Psoas muscle (tissue), 8 donors: ENCODE data around the gene TNPO2. TPM values are rescaled to one million over a fixed set of nuclear protein-coding genes. Genes with fewer than 3 reads are reported as not detected.

Experiments used
- ATAC-seq, 4 donors: fragments of 200-7000 bp; cut with Tn5 transposase; one replicate each; pipeline ENCODE4 v1.9.1; 2020; ENCODE audit warnings: moderate library complexity in 3 of 4, mild to moderate bottlenecking in 2 of 4
- DNase-seq, 2 donors: peaks; one replicate each; pipeline ENCODE4 v3.0.0-alpha.2; 2020
- H3K27ac ChIP-seq: fragments of 200-600 bp; one replicate; pipeline ENCODE4 v1.8.0; 2022
- H3K27me3 ChIP-seq, 3 donors: fragments of 200-600 bp in 1 of 3; one replicate each; pipeline versions ENCODE4 v1.6.1 to v1.8.0; 2013 to 2022; ENCODE audit warnings: low read length in 2 of 3, mild to moderate bottlenecking in 2 of 3, moderate library complexity in 1 of 3; ENCODE audit not compliant: insufficient read depth in 3 of 3
- H3K36me3 ChIP-seq, 2 donors: fragments of 200-600 bp in 1 of 2; one replicate each; pipeline versions ENCODE4 v1.6.1 to v1.8.0; 2013 to 2022; ENCODE audit warnings: low read depth in 1 of 2, mild to moderate bottlenecking in 1 of 2, moderate library complexity in 1 of 2; ENCODE audit not compliant: insufficient read depth in 1 of 2
- H3K4me1 ChIP-seq: fragments of 200-600 bp; one replicate; pipeline ENCODE4 v1.8.0; 2022
- H3K4me3 ChIP-seq: fragments of 200-600 bp; one replicate; pipeline ENCODE4 v1.8.0; 2022; ENCODE audit warnings: mild to moderate bottlenecking
- H3K9me3 ChIP-seq: fragments of 200-600 bp; one replicate; pipeline ENCODE4 v1.8.0; 2022
- CTCF ChIP-seq: fragments of 200-600 bp; IDR thresholded peaks from one replicate; pipeline ENCODE4 v1.8.0; 2022; ENCODE audit warnings: antibody characterized with exemption
- WGBS, 3 donors: extraction: QIAGEN DNeasy Blood & Tissue Kit; methylation state at CpG; one replicate each; pipeline versions ENCODE4 v1.1.6 to v1.1.7; 2013; 5-methylcytosine and 5-hydroxymethylcytosine counted together
- intact Hi-C, 2 donors: fragments of 100-400 bp; cut with DNase I; formaldehyde crosslinking; loops; one replicate each; pipeline versions ENCODE4 v1.11.0 to v1.14.2; 2022
- polyA plus RNA-seq, 3 donors: library from polyadenylated mRNA; stranded (reverse); fragments of 200-250 nt; gene quantifications; one replicate each; pipeline ENCODE4 v1.2.3, GENCODE V29; 2013
- total RNA-seq, 4 donors: library from RNA; stranded (reverse); fragmentation: NEBNext Ultra II Directional in 2 of 4; extraction: Animal tissue kit (Norgen Biotek cat#: 25700) in 2 of 4; gene quantifications; one replicate each; pipeline versions ENCODE4 v1.2.1 to v1.2.4, GENCODE V29; 2021 to 2023
- donor health status: healthy with polysubstance abuse.
- donor health status: DM: no; HTN: no; CAD: no; lungs with moderate emphysema.
- donor health status: Bipolar disorder and iron deficiency.
- donor health status: healthy.
- donor health status: DM: yes; HTN: yes; CAD: no.
- donor health status: DM: no; HTN: no; CAD: no.
- donor health status: DM: no; HTN: no; CAD: no.
- donor health status: DM: yes; HTN: yes; CAD: no.

The TNPO2 gene
- total and polyA plus RNA-seq, 7 donors, result 17.4 to 48.1 (median 31.2) TPM

DNA sequence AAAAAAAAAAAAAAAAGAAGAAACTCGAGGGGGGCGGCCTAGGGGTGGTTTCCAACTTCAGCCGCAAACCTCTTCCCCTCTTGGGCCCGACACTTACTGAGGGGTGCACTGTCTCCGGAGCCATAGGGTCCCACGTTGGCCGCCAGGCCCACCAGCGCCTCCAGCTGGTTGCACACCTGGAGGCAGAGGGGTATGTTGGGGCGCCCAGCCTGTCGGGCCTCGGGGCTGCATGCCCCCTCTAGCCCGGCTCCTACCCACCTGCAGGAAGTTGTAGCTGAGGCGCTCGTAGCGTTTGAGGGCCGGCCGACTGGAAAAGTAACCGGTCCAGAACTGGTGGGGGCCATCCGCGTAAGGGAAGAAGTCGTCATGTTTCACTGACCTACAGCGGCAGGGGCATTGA lies 65.8 kb downstream of the TNPO2 start:
- Histone ChIP-seq H3K4me1 (no peaks in the 10 kb centered on the region), H3K27me3 (no peaks in the 10 kb centered on the region), H3K27ac (no peak overlapping the region), H3K9me3 (no peaks in the 10 kb centered on the region), H3K36me3 (peaks cover 5 to 91% of the 10 kb centered on the region in 2 donors), H3K4me3 (no peak overlapping the region)
- DNase-seq (peak in 1 of 2 donors; percentile 39), ATAC-seq (peak in 1 of 4 donors; percentile 20)
- 93 to 96% (median 95%) methylated on average over 20 to 22 of the region's 22 CpGs for WGBS, 3 donors
- no peak for TF ChIP-seq CTCF
- intact Hi-C loops, result no loop called here

DNA sequence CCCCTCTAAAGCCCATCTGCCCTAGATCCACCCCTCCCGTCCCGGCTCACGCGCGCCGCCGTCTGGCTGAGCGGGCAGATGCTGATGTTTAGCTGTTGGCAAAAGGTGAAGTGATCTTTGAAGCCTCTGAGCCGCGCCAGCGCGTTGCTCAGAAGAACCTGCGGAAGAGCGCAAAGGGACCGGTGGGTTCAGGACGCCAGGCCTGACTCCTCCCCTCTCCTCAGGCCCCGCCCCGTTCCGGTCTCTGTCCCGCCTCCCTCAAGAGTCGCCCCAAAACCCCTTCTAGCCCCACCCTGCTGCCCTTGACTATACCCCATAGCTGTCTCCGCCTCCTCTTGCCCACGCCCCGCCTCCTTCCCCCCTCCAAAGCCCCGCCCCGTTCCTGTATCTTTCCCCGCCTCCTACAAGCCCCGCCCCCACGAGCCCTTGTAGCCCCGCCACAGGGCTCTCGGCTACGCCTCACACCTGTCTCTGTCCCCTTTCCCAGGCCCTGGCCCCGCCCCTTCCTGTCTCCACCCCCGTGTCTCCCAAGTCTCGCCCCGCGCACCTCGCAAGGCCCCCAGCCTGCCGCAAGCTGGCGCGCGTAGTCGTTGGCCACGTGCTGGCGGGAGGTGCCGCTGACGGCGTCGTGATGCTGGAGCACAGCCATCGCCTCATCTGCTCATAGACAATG lies 66.7 kb downstream of the TNPO2 start:
- no peak overlapping the region for H3K4me3 ChIP-seq
- intact Hi-C loops, result no loop called here
- peak in 3 of 4 donors; percentile 23 to 33 (median 26) for ATAC-seq
- H3K36me3 ChIP-seq, result peaks cover 5 to 85% of the 10 kb centered on the region in 2 donors
- WGBS, 3 donors, result 64 to 75% (median 72%) methylated on average over 45 to 50 of the region's 50 CpGs
- no peaks in the 10 kb centered on the region for H3K9me3 ChIP-seq
- H3K4me1 ChIP-seq, result no peaks in the 10 kb centered on the region
- H3K27me3 ChIP-seq, result no peaks in the 10 kb centered on the region
- no peak for TF ChIP-seq CTCF
- no peak for DNase-seq
- no peak overlapping the region for H3K27ac ChIP-seq

- no peaks in the 10 kb centered on the region for H3K9me3 ChIP-seq
- no peak for TF ChIP-seq CTCF
- intact Hi-C loops, result no loop called here
- H3K36me3 ChIP-seq, result peaks cover 5 to 82% of the 10 kb centered on the region in 2 donors
- WGBS, 3 donors, result 92 to 95% (median 94%) methylated on average over 8 of the region's 8 CpGs
- ATAC-seq (no peak), DNase-seq (no peak)
- H3K27ac ChIP-seq, result no peak overlapping the region
- no peak overlapping the region for H3K4me3 ChIP-seq
- no peaks in the 10 kb centered on the region for H3K27me3 ChIP-seq
- H3K4me1 ChIP-seq, result no peaks in the 10 kb centered on the region
Measured at GRCh38 chr19:12655546-12655945, 68.2 kb downstream of the TNPO2 start.

DNA sequence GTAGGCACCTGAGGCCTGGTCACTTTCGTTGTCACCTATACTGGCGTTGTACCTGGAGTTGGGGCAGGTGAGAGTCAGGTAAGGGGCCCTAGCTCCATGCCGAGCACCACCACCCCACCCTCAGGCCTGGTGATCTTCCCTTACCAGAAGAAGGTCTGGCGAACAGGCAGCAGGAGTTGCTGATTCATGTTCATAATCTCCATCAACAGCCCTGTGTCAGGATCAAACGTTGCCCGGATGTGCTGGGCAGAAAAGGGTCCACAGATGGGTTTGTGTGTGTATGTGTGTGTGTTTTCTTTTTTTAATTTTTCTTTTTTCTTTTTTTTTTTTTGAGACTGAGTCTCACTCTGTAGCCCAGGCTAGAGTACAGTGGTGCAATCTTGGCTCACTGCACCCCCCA lies 71.5 kb downstream of the TNPO2 start:
- no peak overlapping the region for H3K4me3 ChIP-seq
- peaks cover 5 to 51% of the 10 kb centered on the region in 2 donors for H3K36me3 ChIP-seq
- H3K27ac ChIP-seq, result no peak overlapping the region
- peaks cover 10% of the 10 kb centered on the region for H3K4me1 ChIP-seq
- intact Hi-C loops, result no loop called here
- TF ChIP-seq CTCF, result no peak
- no peaks in the 10 kb centered on the region for H3K9me3 ChIP-seq
- no peaks in the 10 kb centered on the region for H3K27me3 ChIP-seq
- ATAC-seq (no peak), DNase-seq (no peak)
- WGBS, 3 donors, result 89 to 90% (median 89%) methylated on average over 6 of the region's 6 CpGs

GRCh38 chr19:12649941-12650340 lies 73.8 kb downstream of the TNPO2 start:
- ATAC-seq (no peak), DNase-seq (no peak)
- Histone ChIP-seq H3K4me1 (peaks cover 10% of the 10 kb centered on the region), H3K9me3 (no peaks in the 10 kb centered on the region), H3K27ac (no peak overlapping the region), H3K4me3 (no peak overlapping the region), H3K36me3 (peaks cover 0 to 30% of the 10 kb centered on the region in 2 donors), H3K27me3 (no peaks in the 10 kb centered on the region)
- no peak for TF ChIP-seq CTCF
- intact Hi-C loops, result no loop called here
- 94 to 96% (median 95%) methylated on average over 10 of the region's 10 CpGs for WGBS, 3 donors
